ENCODE results near the gene ZNF267. TPM values are rescaled to one million over a fixed set of nuclear protein-coding genes. Genes with fewer than 3 reads are reported as not detected.

Gene ZNF267
- total RNA-seq, 4 donors from 2014 or later: 4.4 to 21.4 (median 14.6) TPM

GRCh38 chr16:31875112-31875803, 1.7 kb downstream of the ZNF267 start:
- Histone ChIP-seq H3K27ac (peak overlapping the region; percentile 85 to 97), H3K9me3 (no peaks in the 10 kb centered on the region), H3K4me1 (peaks cover 0 to 3% of the 10 kb centered on the region in 2 donors), H3K36me3 (no peaks in the 10 kb centered on the region), H3K4me3 (peak overlapping the region in 1 of 2 donors; percentile 94), H3K27me3 (no peaks in the 10 kb centered on the region)
- no peak for DNase-seq
- intact Hi-C loops (cut with DNase I; ENCODE audit: low total_unique reads): no loop called here
- TF ChIP-seq, protein P1, sequence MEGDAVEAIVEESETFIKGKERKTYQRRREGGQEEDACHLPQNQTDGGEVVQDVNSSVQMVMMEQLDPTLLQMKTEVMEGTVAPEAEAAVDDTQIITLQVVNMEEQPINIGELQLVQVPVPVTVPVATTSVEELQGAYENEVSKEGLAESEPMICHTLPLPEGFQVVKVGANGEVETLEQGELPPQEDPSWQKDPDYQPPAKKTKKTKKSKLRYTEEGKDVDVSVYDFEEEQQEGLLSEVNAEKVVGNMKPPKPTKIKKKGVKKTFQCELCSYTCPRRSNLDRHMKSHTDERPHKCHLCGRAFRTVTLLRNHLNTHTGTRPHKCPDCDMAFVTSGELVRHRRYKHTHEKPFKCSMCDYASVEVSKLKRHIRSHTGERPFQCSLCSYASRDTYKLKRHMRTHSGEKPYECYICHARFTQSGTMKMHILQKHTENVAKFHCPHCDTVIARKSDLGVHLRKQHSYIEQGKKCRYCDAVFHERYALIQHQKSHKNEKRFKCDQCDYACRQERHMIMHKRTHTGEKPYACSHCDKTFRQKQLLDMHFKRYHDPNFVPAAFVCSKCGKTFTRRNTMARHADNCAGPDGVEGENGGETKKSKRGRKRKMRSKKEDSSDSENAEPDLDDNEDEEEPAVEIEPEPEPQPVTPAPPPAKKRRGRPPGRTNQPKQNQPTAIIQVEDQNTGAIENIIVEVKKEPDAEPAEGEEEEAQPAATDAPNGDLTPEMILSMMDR (IDR thresholded peaks at IDR 0.05): no peak

GRCh38 chr16:31875928-31876547, 2.4 kb downstream of the ZNF267 start:
- Histone ChIP-seq H3K27me3 (no peaks in the 10 kb centered on the region), H3K27ac (peak overlapping the region in 1 of 2 donors; percentile 76), H3K9me3 (no peaks in the 10 kb centered on the region), H3K4me3 (no peak overlapping the region), H3K4me1 (peaks cover 0 to 3% of the 10 kb centered on the region in 2 donors), H3K36me3 (no peaks in the 10 kb centered on the region)
- TF ChIP-seq, protein P1 (IDR thresholded peaks at IDR 0.05): no peak
- intact Hi-C loops (cut with DNase I; ENCODE audit: low total_unique reads): no loop called here
- no peak for DNase-seq

DNA sequence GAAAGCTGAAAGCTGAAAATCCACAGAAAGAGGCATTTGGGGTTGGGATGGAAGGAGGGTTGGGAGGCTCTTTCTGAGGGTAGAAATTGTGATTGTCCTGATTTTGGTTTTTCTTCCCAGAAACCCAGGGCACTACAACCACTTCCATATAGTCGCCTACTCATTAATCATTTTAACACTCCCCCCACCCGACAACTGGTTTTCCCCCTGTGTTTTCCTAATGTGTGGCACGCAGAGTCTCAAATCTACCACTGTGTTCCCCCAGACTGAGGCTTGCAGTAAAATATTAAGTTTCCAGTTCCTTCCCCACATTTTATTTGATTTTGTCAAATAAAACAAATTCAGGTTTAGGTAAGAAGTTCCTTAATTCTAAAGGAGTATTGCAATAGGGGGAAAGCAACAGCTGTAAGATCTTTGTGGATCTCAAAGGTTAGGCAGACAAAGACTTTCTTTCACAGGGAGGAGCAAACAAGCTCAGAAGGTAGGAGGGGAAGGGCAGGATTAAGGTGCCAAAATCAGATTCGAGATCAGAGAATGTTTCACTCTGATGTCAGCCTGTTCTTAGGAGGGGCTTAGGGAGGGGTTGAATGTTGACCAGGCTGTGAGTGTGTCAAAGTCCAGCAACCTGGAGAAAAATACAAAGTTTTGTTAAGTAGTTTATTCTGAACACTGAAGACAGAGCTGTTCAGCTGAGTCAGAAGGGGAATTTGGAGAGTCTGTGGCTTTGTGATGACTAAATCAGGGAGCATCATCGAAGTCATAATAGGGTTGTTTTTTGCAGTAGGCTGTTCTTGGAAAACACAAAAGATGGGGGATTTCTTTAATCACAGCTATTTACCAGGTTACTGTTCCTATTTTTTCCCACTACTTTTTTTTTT, 3.6 kb downstream of the ZNF267 start:
- Histone ChIP-seq H3K4me3 (no peak overlapping the region), H3K4me1 (peaks cover 3% of the 10 kb centered on the region in 2 donors), H3K9me3 (no peaks in the 10 kb centered on the region), H3K27me3 (no peaks in the 10 kb centered on the region), H3K36me3 (no peaks in the 10 kb centered on the region), H3K27ac (peak overlapping the region; percentile 66 to 76)
- no peak for DNase-seq
- intact Hi-C loops (cut with DNase I; ENCODE audit: low total_unique reads): no loop called here
- TF ChIP-seq POLR2A (IDR thresholded peaks at IDR 0.05): no peak
- TF ChIP-seq, protein P1 (IDR thresholded peaks at IDR 0.05): no peak

DNA sequence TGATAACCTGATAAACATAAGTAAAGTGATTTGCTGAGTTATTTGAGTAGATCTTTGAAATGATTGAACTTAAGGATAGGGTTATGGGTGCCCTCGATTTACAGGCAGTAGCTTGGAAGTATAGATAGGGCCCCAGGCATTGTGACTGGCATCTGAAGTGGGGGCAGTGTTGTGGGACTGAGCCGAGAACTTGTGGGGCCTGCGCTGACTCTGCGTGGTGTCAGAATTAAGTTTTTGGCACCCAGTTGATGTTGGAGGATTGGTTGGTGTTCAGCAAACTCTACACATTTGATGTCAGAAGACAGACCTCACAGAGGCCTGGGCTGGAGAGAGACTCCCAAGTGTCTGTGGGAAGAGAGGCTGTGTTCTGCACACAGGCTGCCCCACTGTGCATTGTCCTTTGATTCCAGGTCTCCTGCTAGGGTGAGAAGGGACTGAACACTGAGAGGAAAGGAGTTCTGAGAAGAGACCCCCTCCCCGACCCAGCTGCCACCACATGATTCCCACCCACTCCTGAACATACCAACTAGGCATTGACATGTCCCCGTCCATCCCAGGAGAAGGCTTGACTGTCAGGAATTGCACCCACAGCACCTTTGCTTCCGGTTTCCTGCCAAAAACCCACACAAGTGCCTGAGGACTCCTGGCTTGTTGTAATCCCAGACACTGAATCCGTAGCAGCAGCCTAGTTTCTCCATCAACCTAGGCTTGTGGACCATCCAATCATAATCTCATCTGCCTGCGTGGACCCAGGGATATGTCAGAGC, 4.5 kb downstream of the ZNF267 start:
- Histone ChIP-seq H3K4me1 (peaks cover 3% of the 10 kb centered on the region in 2 donors), H3K9me3 (no peaks in the 10 kb centered on the region), H3K4me3 (no peak overlapping the region), H3K27ac (peak overlapping the region; percentile 66 to 76), H3K27me3 (no peaks in the 10 kb centered on the region), H3K36me3 (no peaks in the 10 kb centered on the region)
- no peak for DNase-seq
- TF ChIP-seq, protein P1 (IDR thresholded peaks at IDR 0.05): no peak
- no peak for TF ChIP-seq POLR2A (IDR thresholded peaks at IDR 0.05)
- intact Hi-C loops (cut with DNase I; ENCODE audit: low total_unique reads): no loop called here
